Sigmoid colon (tissue), 7 donors: ENCODE results near the gene SPTBN5. TPM values are rescaled to one million over a fixed set of nuclear protein-coding genes. Genes with fewer than 3 reads are reported as not detected.
A peak's percentile ranks its signal among the peaks of the same experiment; 100 is the strongest.

Experiments
- DNase-seq: peaks from one replicate; pipeline ENCODE4 v3.0.0-alpha.2; 2019
- H3K27ac ChIP-seq, 4 donors: fragments of 200-600 bp; sonication (generic); one replicate each; pipeline ENCODE4 v1.5.1; 2016 to 2019; ENCODE audit warnings: mild to moderate bottlenecking in 1 of 4
- H3K27me3 ChIP-seq, 3 donors: fragments of 200-600 bp; sonication (generic); one replicate each; pipeline ENCODE4 v1.5.1; 2019; ENCODE audit warnings: mild to moderate bottlenecking in 1 of 3
- H3K36me3 ChIP-seq, 4 donors: fragments of 200-600 bp; sonication (generic); one replicate each; pipeline ENCODE4 v1.5.1; 2016 to 2019
- H3K4me1 ChIP-seq, 4 donors: fragments of 200-600 bp; sonication (generic); one replicate each; pipeline ENCODE4 v1.5.1; 2017 to 2019
- H3K4me3 ChIP-seq, 4 donors: fragments of 200-600 bp; sonication (generic); one replicate each; pipeline ENCODE4 v1.5.1; 2017 to 2019; ENCODE audit warnings: mild to moderate bottlenecking in 2 of 4, moderate library complexity in 1 of 4
- H3K9me3 ChIP-seq, 4 donors: fragments of 200-600 bp in 3 of 4; sonication (generic) in 3 of 4; one replicate each; pipeline versions ENCODE4 v1.5.1 to v1.6.1; 2013 to 2019
- CTCF ChIP-seq, 4 experiments: fragments of 450-650 bp in 3 of 4; fragments of 200-600 bp in 1 of 4; IDR thresholded peaks; one replicate each; pipeline ENCODE4 v1.5.1; 2016 to 2019; ENCODE audit warnings: antibody characterized with exemption in 4 of 4, mild to moderate bottlenecking in 3 of 4, moderate library complexity in 2 of 4
- EP300 ChIP-seq, 4 donors: sonication (generic); formaldehyde crosslinking; IDR thresholded peaks; one replicate each; pipeline ENCODE4 v1.6.1; 2017; ENCODE audit warnings: antibody characterized with exemption in 4 of 4
- POLR2A ChIP-seq, 2 donors: fragments of 450-650 bp; IDR thresholded peaks; one replicate each; pipeline ENCODE4 v1.6.1; 2016; ENCODE audit warnings: antibody characterized with exemption in 2 of 2, mild to moderate bottlenecking in 2 of 2, moderate library complexity in 2 of 2
- POLR2AphosphoS5 ChIP-seq, 4 donors: sonication (generic); formaldehyde crosslinking; IDR thresholded peaks; one replicate each; pipeline ENCODE4 v1.6.1; 2017; ENCODE audit warnings: antibody characterized with exemption in 4 of 4
- WGBS, 2 donors: extraction: QIAGEN DNeasy Blood & Tissue Kit; methylation state at CpG; one replicate each; pipeline ENCODE4 v1.1.7; 2013; 5-methylcytosine and 5-hydroxymethylcytosine counted together
- intact Hi-C: fragments of 100-400 bp; cut with DNase I; formaldehyde crosslinking; loops from one replicate; pipeline ENCODE4 v1.15.1; 2023
- polyA plus RNA-seq, 3 donors: library from polyadenylated mRNA; stranded (reverse); fragments of 200-250 nt; gene quantifications; one replicate each; pipeline ENCODE4 v1.2.3, GENCODE V29; 2013
- total RNA-seq, 4 donors: library from RNA; depleted of rRNA; stranded (reverse); fragments of >200 nt; gene quantifications; one replicate each; pipeline ENCODE4 v1.1.0, GENCODE V29; 2016
- donor health status: healthy with polysubstance abuse.
- donor health status: Bipolar disorder and iron deficiency.
- donor health status: healthy.

Gene SPTBN5
- total and polyA plus RNA-seq, 7 donors: under 0.01 to 2.3 (median 0.60) TPM

DNA sequence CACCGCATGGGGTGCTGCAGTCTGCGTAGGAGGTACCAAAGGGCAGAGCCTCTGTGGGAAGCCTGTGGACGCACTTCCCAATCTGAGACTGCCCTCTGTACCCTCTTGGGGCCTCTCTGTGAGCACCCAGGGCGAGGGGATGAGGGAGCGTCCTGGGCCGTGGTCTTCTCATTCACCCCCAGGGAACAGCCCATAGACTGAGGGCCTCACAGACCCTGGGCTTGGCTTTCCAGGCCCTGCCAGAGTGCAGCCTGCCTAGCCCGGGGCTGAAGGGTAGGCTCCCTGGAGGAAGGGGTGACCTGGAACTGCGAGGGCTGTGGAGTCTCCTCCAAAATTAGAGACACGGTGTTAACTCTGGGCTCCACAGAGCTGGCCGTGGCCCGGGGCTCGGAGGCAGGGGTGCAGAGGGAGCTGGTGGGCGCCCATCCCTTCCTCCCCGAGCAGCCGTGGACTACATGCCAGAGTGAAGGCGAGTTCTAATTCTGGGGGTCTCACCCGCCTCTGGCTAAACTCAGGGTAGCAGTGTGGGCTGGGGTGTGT is 468 bp upstream of the SPTBN5 start:
- peaks cover 0 to 2% (median 0%) of the 10 kb centered on the region in 4 donors for H3K36me3 ChIP-seq
- TF ChIP-seq EP300 (IDR thresholded peaks at IDR 0.05) (no peak), CTCF (IDR thresholded peaks at IDR 0.05) (no peak)
- intact Hi-C loops: no loop called here
- 81 to 84% methylated on average over 17 of the region's 17 CpGs for WGBS, 2 donors
- H3K4me1 ChIP-seq: peaks cover 0 to 36% (median 28%) of the 10 kb centered on the region in 4 donors
- DNase-seq: no peak
- H3K27ac ChIP-seq: peak overlapping the region; percentile 4 to 58 (median 43)
- peak overlapping the region in 3 of 4 donors; percentile 7 to 28 (median 17) for H3K4me3 ChIP-seq
- H3K9me3 ChIP-seq: no peaks in the 10 kb centered on the region
- no peaks in the 10 kb centered on the region for H3K27me3 ChIP-seq

GRCh38 chr15:41892621-41893421 is 1.0 kb downstream of the SPTBN5 start:
- TF ChIP-seq POLR2AphosphoS5 (IDR thresholded peaks at IDR 0.05) (peak in 1 of 4 donors; percentile 41), EP300 (IDR thresholded peaks at IDR 0.05) (no peak), POLR2A (IDR thresholded peaks at IDR 0.05) (no peak)
- intact Hi-C loops: no loop called here

DNA sequence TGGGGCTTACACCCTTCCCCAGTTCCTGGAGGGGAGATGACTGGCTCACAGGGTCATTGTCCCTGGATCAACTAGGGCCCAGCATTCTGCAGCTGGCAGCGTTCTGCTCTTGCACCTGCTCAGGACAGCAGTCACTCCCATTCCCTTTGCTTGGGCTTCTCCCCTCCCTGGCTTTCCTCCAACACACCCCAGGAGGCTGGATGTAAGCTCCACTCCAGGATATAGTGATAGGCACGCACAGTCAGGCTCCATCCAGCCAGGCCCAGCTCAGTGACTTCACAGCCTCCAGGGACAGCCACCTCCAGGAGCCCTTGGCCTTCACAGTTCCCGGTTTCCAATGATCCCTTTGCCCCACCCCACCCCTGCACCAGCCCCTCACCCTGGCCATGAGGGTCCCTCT is 1.9 kb downstream of the SPTBN5 start:
- Histone ChIP-seq H3K27ac (peak overlapping the region in 1 of 4 donors; percentile 34), H3K9me3 (no peaks in the 10 kb centered on the region), H3K36me3 (no peaks in the 10 kb centered on the region), H3K27me3 (no peaks in the 10 kb centered on the region), H3K4me3 (no peak overlapping the region), H3K4me1 (peaks cover 0 to 36% (median 28%) of the 10 kb centered on the region in 4 donors)
- intact Hi-C loops: no loop called here
- WGBS, 2 donors: 34 to 82% methylated on average over 3 of the region's 3 CpGs
- no peak for DNase-seq
- no peak for TF ChIP-seq POLR2AphosphoS5 (IDR thresholded peaks at IDR 0.05)
- no peak for TF ChIP-seq POLR2A (IDR thresholded peaks at IDR 0.05)
- TF ChIP-seq EP300 (IDR thresholded peaks at IDR 0.05): no peak
- no peak for TF ChIP-seq CTCF (IDR thresholded peaks at IDR 0.05)

More at GRCh38 chr15:41892621-41893421, 1.0 kb downstream of the SPTBN5 start:
- DNase-seq: no peak
- no peak overlapping the region for H3K27ac ChIP-seq
- H3K4me3 ChIP-seq: no peak overlapping the region
- H3K4me1 ChIP-seq: peaks cover 0 to 36% (median 28%) of the 10 kb centered on the region in 4 donors
- 48 to 71% methylated on average over 22 of the region's 22 CpGs for WGBS, 2 donors
- no peaks in the 10 kb centered on the region for H3K27me3 ChIP-seq
- no peaks in the 10 kb centered on the region for H3K9me3 ChIP-seq
- H3K36me3 ChIP-seq: no peaks in the 10 kb centered on the region

GRCh38 chr15:41891226-41891625 is 2.6 kb downstream of the SPTBN5 start:
- Histone ChIP-seq H3K36me3 (no peaks in the 10 kb centered on the region), H3K9me3 (no peaks in the 10 kb centered on the region), H3K4me3 (no peak overlapping the region), H3K27ac (no peak overlapping the region), H3K27me3 (no peaks in the 10 kb centered on the region), H3K4me1 (peaks cover 0 to 36% (median 28%) of the 10 kb centered on the region in 4 donors)
- intact Hi-C loops: no loop called here
- WGBS, 2 donors: 77 to 87% methylated on average over 6 of the region's 6 CpGs
- TF ChIP-seq EP300 (IDR thresholded peaks at IDR 0.05) (no peak), POLR2A (IDR thresholded peaks at IDR 0.05) (no peak), POLR2AphosphoS5 (IDR thresholded peaks at IDR 0.05) (no peak), CTCF (IDR thresholded peaks at IDR 0.05) (no peak)
- DNase-seq: no peak

DNA sequence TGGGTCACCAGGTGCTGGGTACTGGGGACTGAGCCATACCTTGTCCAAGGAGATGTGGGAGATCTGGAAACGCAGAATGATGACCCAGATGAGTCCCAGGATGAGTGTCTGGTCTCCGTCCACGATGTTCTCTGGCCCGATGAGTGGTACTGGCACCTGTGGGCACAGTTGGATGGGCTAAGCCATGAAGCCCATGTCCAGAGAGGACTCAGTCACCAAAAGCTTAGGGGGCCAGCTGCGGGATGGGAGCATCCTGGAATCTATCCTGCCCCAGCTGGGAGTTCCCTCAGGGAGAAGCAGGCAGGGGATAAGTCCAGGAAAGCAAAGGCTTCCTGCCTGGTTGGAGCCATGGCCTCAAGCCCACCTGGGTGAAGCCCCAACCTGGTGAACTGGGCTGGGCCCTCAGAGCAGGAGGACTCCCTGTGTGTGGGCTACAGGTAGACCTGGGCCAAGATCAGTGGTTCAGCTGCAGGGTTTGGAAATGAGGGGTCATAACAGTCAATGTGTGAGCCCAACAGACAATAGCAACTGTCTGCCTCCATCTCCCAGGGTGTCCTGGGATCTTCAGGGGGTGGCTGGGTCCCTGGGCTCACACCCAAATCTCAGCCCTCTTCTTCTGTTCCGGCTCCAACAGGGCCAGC is 3.7 kb downstream of the SPTBN5 start:
- H3K27ac ChIP-seq: no peak overlapping the region
- H3K27me3 ChIP-seq: no peaks in the 10 kb centered on the region
- TF ChIP-seq CTCF (IDR thresholded peaks at IDR 0.05) (no peak), EP300 (IDR thresholded peaks at IDR 0.05) (no peak), POLR2AphosphoS5 (IDR thresholded peaks at IDR 0.05) (no peak), POLR2A (IDR thresholded peaks at IDR 0.05) (no peak)
- no peaks in the 10 kb centered on the region for H3K36me3 ChIP-seq
- peaks cover 0 to 33% (median 27%) of the 10 kb centered on the region in 4 donors for H3K4me1 ChIP-seq
- DNase-seq: no peak
- H3K9me3 ChIP-seq: no peaks in the 10 kb centered on the region
- H3K4me3 ChIP-seq: no peak overlapping the region
- intact Hi-C loops: no loop called here
- 88 to 90% methylated on average over 6 of the region's 6 CpGs for WGBS, 2 donors
